PC-3 (cell line): ENCODE data around the gene GAS2. TPM values are rescaled to one million over a fixed set of nuclear protein-coding genes. Genes with fewer than 3 reads are reported as not detected.

ENCODE experiments used
- ATAC-seq: fragments of 200-7000 bp; cut with Tn5 transposase; 2 replicates; pipeline ENCODE4 v1.9.1; 2020; ENCODE audit warnings: mild to moderate bottlenecking, moderate library complexity
- BruUV-seq: library from RNA; stranded (reverse); fragments of 400-500 nt; replicated peaks from 2 replicates; lab custom pipeline; 2021; lab: Mats Ljungman, UMichigan
- CTCF ChIA-PET: fragments of 300-600 bp; sonication (Branson Sonifier 250); formaldehyde crosslinking; loops from one replicate; lab custom pipeline; 2022; ENCODE audit warnings: antibody characterized with exemption; lab: Charles Lee
- POLR2A ChIA-PET: fragments of 300-600 bp; sonication (Branson Sonifier 250); formaldehyde crosslinking; loops from one replicate; lab custom pipeline; 2022; ENCODE audit warnings: antibody characterized with exemption; ENCODE audit not compliant: unreplicated experiment; lab: Charles Lee
- DNase-seq: peaks from one replicate; pipeline ENCODE4 v3.0.0-alpha.2; 2015
- H2AFZ ChIP-seq: fragments of 300-600 bp; sonication (generic); 2 replicates; pipeline ENCODE4 v1.6.0; 2016; ENCODE audit warnings: antibody characterized with exemption, low read length
- H3F3A ChIP-seq: fragments of 300-600 bp; sonication (generic); one replicate; pipeline ENCODE4 v1.6.0; 2017; ENCODE audit warnings: antibody characterized with exemption, low read length, control low read depth, mild to moderate bottlenecking; ENCODE audit not compliant: unreplicated experiment
- H3K27ac ChIP-seq: fragments of 300-600 bp; sonication (generic); 2 replicates; pipeline ENCODE4 v1.5.1; 2016; ENCODE audit warnings: mild to moderate bottlenecking, low read length
- H3K27me3 ChIP-seq: fragments of 300-600 bp; sonication (generic); 2 replicates; pipeline ENCODE4 v1.6.1; 2016; ENCODE audit warnings: low read length, mixed read lengths
- H3K36me3 ChIP-seq: fragments of 300-600 bp; sonication (generic); 2 replicates; pipeline ENCODE4 v1.6.1; 2016; ENCODE audit warnings: low read depth, mixed run types, low read length, mixed read lengths
- H3K4me1 ChIP-seq: fragments of 300-600 bp; sonication (generic); 2 replicates; pipeline ENCODE4 v1.5.1; 2016; ENCODE audit warnings: low read length; ENCODE audit not compliant: insufficient read depth
- H3K4me2 ChIP-seq: fragments of 300-600 bp; sonication (generic); 2 replicates; pipeline ENCODE4 v1.6.0; 2016; ENCODE audit warnings: low read length
- H3K4me3 ChIP-seq: fragments of 300-600 bp; sonication (generic); 2 replicates; pipeline ENCODE4 v1.5.1; 2016; ENCODE audit warnings: mild to moderate bottlenecking, low read length, mixed read lengths
- H3K79me2 ChIP-seq: fragments of 300-600 bp; sonication (generic); 2 replicates; pipeline ENCODE4 v1.6.1; 2017; ENCODE audit warnings: low read length, mixed read lengths
- H3K9ac ChIP-seq: fragments of 300-600 bp; sonication (generic); 2 replicates; pipeline ENCODE4 v1.6.0; 2016; ENCODE audit warnings: mild to moderate bottlenecking, low read length
- H3K9me2 ChIP-seq: fragments of 300-600 bp; sonication (generic); replicated peaks from 2 replicates; pipeline ENCODE4 v1.6.1; 2016; ENCODE audit warnings: mixed run types, low read length, mixed read lengths
- H3K9me3 ChIP-seq: fragments of 300-600 bp; sonication (generic); 2 replicates; pipeline ENCODE4 v1.6.1; 2016; ENCODE audit warnings: low read length, mixed read lengths
- H4K20me1 ChIP-seq: fragments of 300-600 bp; sonication (generic); 2 replicates; pipeline ENCODE4 v1.6.1; 2016; ENCODE audit warnings: low read length, mixed read lengths
- EZH2 ChIP-seq: fragments of 300-600 bp; sonication (generic); IDR thresholded peaks from one replicate; pipeline ENCODE4 v1.6.1; 2017; ENCODE audit warnings: antibody characterized with exemption, mild to moderate bottlenecking, low read length; ENCODE audit not compliant: unreplicated experiment
- EZH2phosphoT487 ChIP-seq: fragments of 300-600 bp; sonication (generic); IDR thresholded peaks from 2 replicates; pipeline ENCODE4 v1.6.1; 2018; ENCODE audit warnings: mild to moderate bottlenecking, antibody characterized with exemption, low read length, borderline replicate concordance
- intact Hi-C: fragments of 100-400 bp; cut with micrococcal nuclease; formaldehyde crosslinking; loops from 2 replicates; pipeline ENCODE4 v1.9.0; 2023
- total RNA-seq: library from RNA; depleted of rRNA; stranded (reverse); fragments of >200 nt; gene quantifications from 2 replicates; pipeline ENCODE4 v1.2.3, GENCODE V29; 2014
- TF ChIP-seq, protein P1 (sequence below): fragments of 300-600 bp; sonication (generic); conservative IDR thresholded peaks from 2 replicates; pipeline ENCODE4 v1.5.1; 2017; ENCODE audit warnings: antibody characterized with exemption, low read depth, mild to moderate bottlenecking, low read length

The GAS2 gene
- total RNA-seq, 1 experiment from 2014 or later = not detected

DNA sequence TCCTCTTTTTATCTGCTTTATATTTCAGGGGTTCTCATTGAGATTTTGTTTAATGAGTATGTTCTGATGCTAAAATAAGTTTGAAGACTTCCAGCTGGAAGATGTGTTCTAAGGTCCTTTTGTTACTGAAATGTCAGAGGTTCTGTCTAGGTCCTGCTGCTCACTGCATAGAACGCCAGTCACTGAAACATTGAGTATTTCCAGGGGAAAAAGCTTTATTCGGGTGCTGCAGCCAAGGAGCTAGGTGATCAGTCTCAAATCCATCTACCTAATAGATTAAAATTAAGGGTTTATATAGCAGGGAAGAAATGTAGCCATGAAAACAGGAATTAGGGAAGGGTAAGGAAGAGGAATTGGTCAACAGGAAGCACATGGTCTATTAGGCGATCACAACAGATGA, 143.5 kb downstream of the GAS2 start:
- ChIA-PET POLR2A (no interaction called here), CTCF (no interaction called here)
- Histone ChIP-seq H3K79me2 (no peaks in the 10 kb centered on the region), H2AFZ (no peak overlapping the region), H3K4me3 (no peak overlapping the region), H3K27ac (no peak overlapping the region), H3K36me3 (no peaks in the 10 kb centered on the region), H3K9ac (no peak overlapping the region), H3F3A (no peaks in the 10 kb centered on the region), H3K4me1 (peaks cover 16% of the 10 kb centered on the region), H3K9me2 (no peaks in the 10 kb centered on the region), H3K9me3 (no peaks in the 10 kb centered on the region), H3K27me3 (no peaks in the 10 kb centered on the region), H3K4me2 (no peak overlapping the region), H4K20me1 (no peaks in the 10 kb centered on the region)
- DNase-seq (no peak), ATAC-seq (no peak)
- intact Hi-C loops = no loop called here
- BruUV-seq = no TSS peak
- TF ChIP-seq EZH2 = no peak

DNA sequence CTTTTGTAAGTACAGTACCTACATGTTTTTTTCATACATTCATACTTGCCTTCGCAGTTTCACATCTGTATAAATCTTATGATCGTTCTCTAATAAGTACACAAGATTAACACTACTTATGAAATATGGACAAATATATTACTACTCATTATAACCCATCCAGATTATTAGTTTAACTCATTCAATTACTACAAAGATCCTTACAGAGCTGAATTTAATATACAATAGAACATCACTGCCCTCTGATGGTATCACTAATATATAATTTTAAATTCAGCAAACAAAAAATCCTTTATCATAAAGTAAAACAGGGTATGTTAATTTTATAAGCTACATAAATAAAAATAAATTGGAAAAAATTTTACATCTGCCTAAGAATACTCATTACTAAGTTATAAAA, 155.8 kb downstream of the GAS2 start:
- no peak overlapping the region for H3K27ac ChIP-seq
- H3K36me3 ChIP-seq = no peaks in the 10 kb centered on the region; the same call in 1 of the 2 replicates
- no peaks in the 10 kb centered on the region for H3K27me3 ChIP-seq
- POLR2A ChIA-PET = no interaction called here
- TF ChIP-seq EZH2phosphoT487 = no peak
- TF ChIP-seq, protein P1, sequence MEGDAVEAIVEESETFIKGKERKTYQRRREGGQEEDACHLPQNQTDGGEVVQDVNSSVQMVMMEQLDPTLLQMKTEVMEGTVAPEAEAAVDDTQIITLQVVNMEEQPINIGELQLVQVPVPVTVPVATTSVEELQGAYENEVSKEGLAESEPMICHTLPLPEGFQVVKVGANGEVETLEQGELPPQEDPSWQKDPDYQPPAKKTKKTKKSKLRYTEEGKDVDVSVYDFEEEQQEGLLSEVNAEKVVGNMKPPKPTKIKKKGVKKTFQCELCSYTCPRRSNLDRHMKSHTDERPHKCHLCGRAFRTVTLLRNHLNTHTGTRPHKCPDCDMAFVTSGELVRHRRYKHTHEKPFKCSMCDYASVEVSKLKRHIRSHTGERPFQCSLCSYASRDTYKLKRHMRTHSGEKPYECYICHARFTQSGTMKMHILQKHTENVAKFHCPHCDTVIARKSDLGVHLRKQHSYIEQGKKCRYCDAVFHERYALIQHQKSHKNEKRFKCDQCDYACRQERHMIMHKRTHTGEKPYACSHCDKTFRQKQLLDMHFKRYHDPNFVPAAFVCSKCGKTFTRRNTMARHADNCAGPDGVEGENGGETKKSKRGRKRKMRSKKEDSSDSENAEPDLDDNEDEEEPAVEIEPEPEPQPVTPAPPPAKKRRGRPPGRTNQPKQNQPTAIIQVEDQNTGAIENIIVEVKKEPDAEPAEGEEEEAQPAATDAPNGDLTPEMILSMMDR = 0 out of 2 replicates have a peak, but pooled peaks have one; percentile 17
- no peak for TF ChIP-seq EZH2
- no peaks in the 10 kb centered on the region for H3K79me2 ChIP-seq
- BruUV-seq = no TSS peak
- no peak overlapping the region for H3K4me2 ChIP-seq
- H4K20me1 ChIP-seq = no peaks in the 10 kb centered on the region
- no peak overlapping the region for H3K4me3 ChIP-seq
- no peaks in the 10 kb centered on the region for H3K9me3 ChIP-seq
- H3F3A ChIP-seq = no peaks in the 10 kb centered on the region
- ATAC-seq = no peak
- intact Hi-C loops = no loop called here
- no peaks in the 10 kb centered on the region for H3K4me1 ChIP-seq
- no peak overlapping the region for H2AFZ ChIP-seq
- CTCF ChIA-PET = no interaction called here
- no peak for DNase-seq
- H3K9me2 ChIP-seq = no peaks in the 10 kb centered on the region
- H3K9ac ChIP-seq = no peak overlapping the region

DNA sequence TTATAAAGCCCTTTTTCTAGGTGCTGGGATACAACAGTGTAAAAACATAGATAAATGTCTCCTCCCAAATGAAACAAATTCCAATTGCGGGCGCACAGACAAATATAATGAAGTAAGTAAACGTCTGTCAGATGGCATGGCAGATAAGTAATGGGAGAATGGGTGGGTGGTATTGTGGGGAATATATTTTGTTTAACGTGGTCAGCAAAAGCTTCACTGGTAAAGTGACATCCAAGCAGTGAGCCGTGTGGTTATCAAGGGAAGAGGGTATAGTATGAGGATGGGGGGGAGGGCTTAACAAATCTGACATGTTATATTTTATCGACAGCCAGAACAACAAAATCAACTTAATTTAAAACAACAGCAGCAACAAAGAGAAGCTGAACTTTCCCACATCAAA, 162.0 kb downstream of the GAS2 start:
- BruUV-seq = no TSS peak
- Histone ChIP-seq H3K79me2 (peaks cover 13% of the 10 kb centered on the region), H3K36me3 (no peaks in the 10 kb centered on the region; the same call in 1 of the 2 replicates), H3F3A (no peaks in the 10 kb centered on the region), H3K4me3 (peak overlapping the region; percentile 93), H2AFZ (peak overlapping the region; percentile 84), H4K20me1 (no peaks in the 10 kb centered on the region), H3K27ac (no peak overlapping the region), H3K9me3 (no peaks in the 10 kb centered on the region), H3K27me3 (no peaks in the 10 kb centered on the region), H3K4me1 (peaks cover 11% of the 10 kb centered on the region), H3K9me2 (no peaks in the 10 kb centered on the region), H3K4me2 (peak overlapping the region; percentile 89), H3K9ac (peak overlapping the region; percentile 72)
- intact Hi-C loops = no loop called here
- ChIA-PET CTCF (interaction anchor here (0.6 kb wide), 1 partner anchor 676 kb away, joined by 5 read pairs; no protein-coding TSS in a partner anchor), POLR2A (no interaction called here)
- DNase-seq (no peak), ATAC-seq (no peak)
- TF ChIP-seq EZH2phosphoT487 (no peak), EZH2 (no peak)
- TF ChIP-seq, protein P1 = no peak
